GM19397 (cell line): ENCODE data around the gene PRKRIP1.
"Not testable (repeated sequence)": the region's sequence is repeated elsewhere in the genome, so short reads cannot be mapped to it uniquely, and the experiment has no call there.

Experiments
- ATAC-seq: cut with Tn5 transposase; IDR thresholded peaks from one replicate; pipeline ENCODE4 v1.9.1; 2021; ENCODE audit warnings: mild to moderate bottlenecking, moderate library complexity; ENCODE audit not compliant: unreplicated experiment

Gene PRKRIP1

GRCh38 chr7:102429141-102429899 is 33.2 kb downstream of the PRKRIP1 start:
- no peak for ATAC-seq

DNA sequence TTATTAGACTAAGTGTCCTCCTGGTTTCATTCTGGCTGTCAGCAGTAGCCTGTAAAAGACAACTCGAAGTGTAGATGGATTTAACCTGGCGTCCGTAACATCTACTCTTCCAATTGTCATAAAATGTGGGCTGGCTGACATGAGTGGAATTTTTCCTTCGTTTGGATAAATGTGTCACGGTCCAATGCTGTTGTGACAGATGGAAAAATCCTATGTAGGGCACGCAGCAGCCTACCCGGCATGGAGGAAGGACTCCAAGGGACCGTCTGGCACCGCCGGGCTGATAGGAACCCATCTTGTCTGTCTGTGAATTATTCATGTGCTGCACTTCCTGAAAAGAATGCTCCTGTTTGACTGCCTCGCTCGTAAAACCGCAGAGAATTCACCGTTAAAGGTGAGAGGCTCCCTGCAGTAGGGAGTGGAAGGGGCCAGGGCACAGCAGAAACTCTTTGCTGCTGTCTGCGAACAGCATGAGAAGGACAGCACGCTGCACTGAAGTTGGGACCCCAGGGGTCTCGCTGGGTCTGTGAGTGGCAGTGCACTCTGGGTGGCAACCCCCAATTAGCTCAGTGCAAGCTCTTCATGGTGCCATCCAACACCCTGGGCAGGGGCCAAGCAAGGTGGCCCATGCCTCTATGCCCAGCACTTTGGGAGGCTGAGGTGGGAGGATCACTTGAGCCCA is 35.6 kb downstream of the PRKRIP1 start:
- ATAC-seq: no peak

DNA sequence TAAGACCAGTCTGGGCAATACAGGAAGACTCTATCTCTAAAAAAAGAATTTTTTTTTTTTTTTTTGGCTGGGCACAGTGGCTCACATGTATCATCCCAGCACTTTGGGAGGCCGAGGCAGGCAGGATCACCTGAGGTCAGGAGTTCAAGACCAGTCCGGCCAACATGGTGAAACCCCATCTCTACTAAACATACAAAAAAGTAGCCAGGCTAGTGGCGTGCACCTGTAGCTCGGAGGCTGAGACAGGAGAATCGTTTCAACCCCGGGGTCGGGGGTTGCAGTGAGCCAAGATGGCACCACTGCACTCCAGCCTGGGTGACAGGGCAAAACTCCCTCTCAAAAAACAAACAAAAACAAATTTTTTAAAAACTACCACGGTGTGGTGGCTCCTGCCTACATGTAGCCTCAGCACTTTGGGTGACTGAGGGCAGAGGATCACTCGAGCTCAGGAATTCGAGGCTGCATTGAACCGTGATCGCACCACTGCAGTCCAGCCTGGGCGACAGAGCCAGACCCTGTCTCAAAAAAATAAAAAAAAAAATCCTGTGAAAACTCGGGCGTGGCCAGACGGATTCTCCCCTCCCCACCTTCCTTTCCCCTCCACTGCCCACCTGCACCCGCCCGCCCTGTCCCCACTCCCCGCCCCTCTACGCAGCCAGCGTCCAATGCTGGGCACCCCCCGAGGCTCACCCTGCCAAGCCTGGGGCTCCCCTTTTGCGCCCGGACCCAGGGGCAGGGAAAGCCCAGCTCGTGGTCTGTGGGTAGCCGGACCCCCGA is 36.5 kb downstream of the PRKRIP1 start:
- ATAC-seq: peak; percentile 30

DNA sequence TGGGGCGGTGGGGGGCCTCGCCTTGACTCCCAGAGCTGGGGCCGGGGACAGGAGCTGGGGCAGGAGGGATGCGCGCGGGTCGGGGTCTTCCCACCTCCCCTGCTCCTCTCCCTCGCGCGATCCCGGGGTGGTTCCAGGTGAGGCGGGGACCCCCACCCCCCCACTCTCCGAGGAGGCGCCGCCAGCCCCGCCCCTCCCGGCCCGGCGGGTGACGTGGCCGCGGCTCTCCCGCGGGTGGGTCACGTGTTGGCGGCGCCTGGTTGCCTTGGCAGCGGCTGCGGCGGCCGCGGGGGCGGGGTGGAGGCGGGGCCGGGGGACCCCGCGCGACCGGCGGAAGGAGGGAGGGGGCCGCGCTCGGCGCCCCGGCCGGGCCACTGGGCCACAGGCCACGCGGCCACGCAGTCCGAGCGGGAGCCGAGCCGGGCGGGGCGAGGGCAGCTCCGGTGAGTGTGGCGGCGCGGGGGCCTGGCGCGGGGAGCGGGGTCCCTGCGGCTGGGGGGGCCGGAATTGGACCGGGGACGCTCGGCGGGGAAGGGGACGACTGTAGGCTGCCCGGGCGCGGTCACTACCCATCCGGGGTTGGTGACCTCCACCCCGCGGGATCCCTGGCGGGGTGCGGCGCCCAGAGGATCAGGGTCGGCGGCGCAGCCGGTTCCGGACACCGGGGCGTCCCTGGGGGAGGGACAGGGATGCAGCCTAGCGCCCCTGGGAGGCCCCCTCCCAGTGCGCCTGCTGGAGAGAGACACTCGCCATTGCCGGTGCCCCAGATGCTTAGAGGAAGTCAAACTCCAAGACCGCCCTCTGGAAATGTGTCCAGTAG is 37.3 kb downstream of the PRKRIP1 start, which contains the start of gene ORAI2:
Gene ORAI2 (plus strand): TSS at position 357 of the 820 bp plus-strand sequence. CDS start 5,382 bp downstream, outside the sequence.
- peak; percentile 68 for ATAC-seq

- no peak for ATAC-seq
Measured at GRCh38 chr7:102434039-102434486, 37.9 kb downstream of the PRKRIP1 start.

- no peak for ATAC-seq
Measured at GRCh38 chr7:102436118-102436517, 40.0 kb downstream of the PRKRIP1 start.

GRCh38 chr7:102439963-102440795 is 44.0 kb downstream of the PRKRIP1 start:
- no peak for ATAC-seq

- ATAC-seq: no peak
Measured at GRCh38 chr7:102444961-102445673, 49.0 kb downstream of the PRKRIP1 start.

DNA sequence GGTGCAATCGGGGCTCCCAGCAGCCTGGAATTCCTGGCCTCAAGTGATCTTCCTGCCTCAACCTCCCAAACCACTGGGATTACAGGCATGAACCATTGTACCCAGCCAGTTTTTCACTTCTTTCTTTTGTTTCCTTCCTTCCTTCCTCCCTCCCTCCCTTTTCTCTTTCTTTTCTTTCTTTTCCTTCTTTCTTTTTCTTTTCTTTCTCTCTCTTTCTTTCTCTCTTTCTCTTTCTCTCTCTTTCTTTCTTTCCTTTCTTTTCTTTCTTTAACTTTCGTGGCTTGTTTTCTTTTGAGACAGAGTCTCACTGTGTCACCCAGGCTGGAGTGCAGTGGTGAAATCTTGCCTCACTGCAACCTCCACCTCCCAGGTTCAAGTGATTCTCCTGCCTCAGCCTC is 49.5 kb downstream of the PRKRIP1 start:
- no peak for ATAC-seq

GRCh38 chr7:102446387-102447156 is 50.4 kb downstream of the PRKRIP1 start:
- no peak for ATAC-seq

DNA sequence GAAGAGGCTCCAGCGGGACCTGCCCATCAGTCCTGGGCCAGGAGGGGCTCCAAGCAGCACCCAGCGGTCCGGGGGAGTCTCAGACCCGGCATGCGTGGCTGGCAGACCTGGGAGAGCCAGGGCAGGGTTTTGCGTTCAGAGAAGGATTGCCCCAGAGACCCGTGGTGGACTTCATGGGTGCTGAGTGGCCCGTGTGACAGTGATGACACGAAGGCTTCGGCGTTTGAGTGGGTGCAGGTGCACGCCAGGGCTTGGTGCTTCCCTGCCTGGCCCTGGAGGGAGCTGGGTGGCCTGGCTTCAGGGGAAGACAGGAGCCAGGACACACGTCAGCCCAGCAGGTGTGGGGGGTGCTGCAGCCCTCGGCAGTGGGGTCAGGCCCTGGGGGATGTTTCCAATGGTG is 51.1 kb downstream of the PRKRIP1 start:
- ATAC-seq: no peak

DNA sequence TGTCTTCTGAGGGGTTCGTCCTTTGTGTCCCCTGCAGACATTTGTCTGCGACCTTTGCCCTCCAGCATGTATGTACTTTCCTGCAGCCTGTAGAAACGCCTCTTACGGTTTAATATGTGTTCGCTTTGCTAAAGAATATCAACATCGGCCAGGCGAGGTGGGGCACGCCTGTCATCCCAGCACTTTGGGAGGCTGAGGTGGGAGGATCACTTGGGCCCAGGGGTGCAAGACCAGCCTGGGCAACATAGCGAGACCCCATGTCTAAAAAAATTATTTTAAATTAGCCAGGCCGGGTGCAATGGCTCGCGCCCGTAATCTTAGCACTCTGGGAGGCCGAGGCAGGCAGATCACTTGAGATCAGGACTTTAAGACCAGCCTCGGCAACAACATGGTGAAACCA is 53.0 kb downstream of the PRKRIP1 start:
- ATAC-seq: no peak

- no peak for ATAC-seq
Measured at GRCh38 chr7:102450242-102450641, 54.1 kb downstream of the PRKRIP1 start.

- no peak for ATAC-seq
Measured at GRCh38 chr7:102451371-102452054, 55.4 kb downstream of the PRKRIP1 start.

DNA sequence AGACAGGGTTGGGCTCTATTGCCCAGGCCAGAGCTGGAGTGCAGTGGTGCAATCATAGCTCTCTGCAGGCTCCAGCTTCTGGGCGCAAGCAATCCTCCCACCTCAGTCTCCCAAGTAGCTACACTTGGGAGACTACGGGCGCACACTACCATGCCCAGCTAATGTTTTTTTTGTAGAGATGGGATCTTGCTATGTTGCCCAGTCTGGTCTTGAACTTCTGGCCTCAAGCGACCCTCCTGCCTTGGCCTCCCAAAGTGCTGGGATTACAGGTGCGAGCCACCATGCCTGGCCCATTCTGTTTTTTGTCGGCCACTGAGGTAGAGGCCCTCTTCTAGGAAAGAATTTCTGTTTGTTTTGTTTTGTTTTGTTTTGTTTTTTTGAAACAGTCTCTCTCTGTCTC is 56.3 kb downstream of the PRKRIP1 start:
- no peak for ATAC-seq

- no peak for ATAC-seq
Measured at GRCh38 chr7:102453319-102453718, 57.2 kb downstream of the PRKRIP1 start.

GRCh38 chr7:102454468-102454867 is 58.3 kb downstream of the PRKRIP1 start:
- ATAC-seq: no peak

DNA sequence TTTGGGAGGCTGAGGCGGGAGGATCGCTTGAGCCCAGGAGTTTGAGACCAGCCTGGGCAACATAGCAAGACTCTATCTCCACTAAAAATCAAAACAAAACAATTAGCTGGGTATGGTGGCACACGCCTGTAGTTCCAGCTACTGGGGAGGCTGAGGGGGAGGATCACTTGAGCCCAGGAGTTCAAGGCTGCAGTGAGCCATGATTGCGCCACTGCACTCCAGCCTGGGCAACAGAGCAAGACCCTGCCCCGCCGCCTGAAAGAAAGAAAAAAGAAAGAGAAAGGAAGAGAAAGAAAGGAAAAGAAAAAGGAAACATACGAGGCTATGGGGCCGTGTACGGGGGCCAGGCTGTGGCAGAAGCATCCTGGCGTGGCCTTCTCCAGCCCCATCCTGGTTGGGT is 58.8 kb downstream of the PRKRIP1 start:
- not testable (repeated sequence) for ATAC-seq
